ENCODE results near the gene SYNJ2.

Gene SYNJ2

DNA sequence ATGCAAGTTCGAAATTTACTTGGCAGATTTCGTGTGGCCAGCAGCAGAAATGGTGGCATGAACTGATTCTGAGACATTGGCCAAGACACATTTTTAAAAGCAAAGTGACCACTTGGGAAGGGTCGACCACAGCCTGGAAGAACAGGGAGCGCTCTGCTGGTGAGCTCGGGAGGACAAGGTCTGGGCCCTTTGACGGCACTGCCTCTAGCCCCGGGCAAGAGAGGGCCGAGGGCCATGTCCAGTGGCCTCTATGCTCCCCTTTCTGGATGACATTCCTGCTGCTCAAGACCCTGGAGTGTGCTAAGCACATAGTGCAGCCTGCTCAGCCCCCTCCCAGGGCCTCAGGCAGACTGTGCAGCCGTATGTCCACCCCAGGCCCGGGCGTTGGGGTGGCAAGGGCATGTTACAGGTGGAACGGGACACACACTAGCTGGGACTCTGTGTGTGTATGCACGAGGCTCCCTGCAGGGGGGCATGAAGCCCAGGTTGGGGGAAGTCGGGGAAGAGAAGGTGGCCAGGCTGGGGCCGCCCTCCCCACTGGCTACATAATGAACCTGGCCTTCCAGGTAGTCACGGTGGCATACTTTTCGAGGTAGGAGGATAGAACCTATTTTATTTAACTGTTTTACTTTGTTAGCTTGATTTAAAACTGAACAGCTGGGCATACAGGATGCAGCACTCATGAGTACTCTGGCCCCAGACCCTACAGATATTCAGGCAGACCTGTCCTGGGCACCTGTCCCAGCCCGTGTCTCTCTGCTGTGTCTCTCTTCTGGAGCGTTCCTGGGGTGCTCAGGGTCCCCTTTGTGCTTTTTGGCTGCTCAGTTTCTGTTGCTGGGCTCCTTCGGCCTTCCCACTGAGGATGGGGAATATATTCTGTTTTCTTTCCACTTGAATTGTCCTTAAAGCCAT is 6.4 kb downstream of the SYNJ2 start:
- DNase-seq (ENCODE audit: insufficient read length, low spot score) (no peak), FAIRE-seq (no peak)
- TF ChIP-seq PAX5 (IDR thresholded peaks at IDR 0.05; ENCODE audit: insufficient read depth, low read length, severe bottlenecking) (no peak), TAF1 (IDR thresholded peaks at IDR 0.05; ENCODE audit: low read depth, low read length) (no peak), POLR2AphosphoS5 (IDR thresholded peaks at IDR 0.05; ENCODE audit: low read depth, low read length) (no peak), POU2F2 (IDR thresholded peaks at IDR 0.05; ENCODE audit: low read depth, low read length) (no peak), SPI1 (IDR thresholded peaks at IDR 0.05; ENCODE audit: low read depth, low read length) (no peak), POLR2A (IDR thresholded peaks at IDR 0.05; ENCODE audit: low read depth, low read length) (no peak)

DNA sequence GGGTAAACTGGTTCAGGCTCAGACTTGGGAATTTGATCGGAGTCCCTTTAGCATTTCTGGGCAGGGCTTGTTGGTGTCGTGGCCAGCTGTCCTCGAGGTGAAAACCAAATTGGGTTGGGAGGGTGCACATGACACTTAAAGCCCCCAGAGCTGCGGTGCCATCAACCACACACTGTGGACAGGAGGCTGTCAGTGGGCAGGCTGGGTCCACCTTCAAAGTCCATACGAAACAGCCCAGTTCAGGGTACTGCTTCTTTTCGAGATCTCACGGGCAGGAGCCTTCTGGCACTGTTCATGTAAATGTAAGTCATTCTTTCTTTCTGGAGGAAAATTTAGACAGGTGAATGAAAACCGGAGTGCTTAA is 7.0 kb downstream of the SYNJ2 start:
- FAIRE-seq, result no peak
- DNase-seq (ENCODE audit: insufficient read length, low spot score), result no peak
- no peak for TF ChIP-seq TAF1 (IDR thresholded peaks at IDR 0.05; ENCODE audit: low read depth, low read length)
- TF ChIP-seq POU2F2 (IDR thresholded peaks at IDR 0.05; ENCODE audit: low read depth, low read length), result no peak
- no peak for TF ChIP-seq SPI1 (IDR thresholded peaks at IDR 0.05; ENCODE audit: low read depth, low read length)
- TF ChIP-seq POLR2AphosphoS5 (IDR thresholded peaks at IDR 0.05; ENCODE audit: low read depth, low read length), result no peak
- no peak for TF ChIP-seq PAX5 (IDR thresholded peaks at IDR 0.05; ENCODE audit: insufficient read depth, low read length, severe bottlenecking)
- TF ChIP-seq POLR2A (IDR thresholded peaks at IDR 0.05; ENCODE audit: low read depth, low read length), result no peak

DNA sequence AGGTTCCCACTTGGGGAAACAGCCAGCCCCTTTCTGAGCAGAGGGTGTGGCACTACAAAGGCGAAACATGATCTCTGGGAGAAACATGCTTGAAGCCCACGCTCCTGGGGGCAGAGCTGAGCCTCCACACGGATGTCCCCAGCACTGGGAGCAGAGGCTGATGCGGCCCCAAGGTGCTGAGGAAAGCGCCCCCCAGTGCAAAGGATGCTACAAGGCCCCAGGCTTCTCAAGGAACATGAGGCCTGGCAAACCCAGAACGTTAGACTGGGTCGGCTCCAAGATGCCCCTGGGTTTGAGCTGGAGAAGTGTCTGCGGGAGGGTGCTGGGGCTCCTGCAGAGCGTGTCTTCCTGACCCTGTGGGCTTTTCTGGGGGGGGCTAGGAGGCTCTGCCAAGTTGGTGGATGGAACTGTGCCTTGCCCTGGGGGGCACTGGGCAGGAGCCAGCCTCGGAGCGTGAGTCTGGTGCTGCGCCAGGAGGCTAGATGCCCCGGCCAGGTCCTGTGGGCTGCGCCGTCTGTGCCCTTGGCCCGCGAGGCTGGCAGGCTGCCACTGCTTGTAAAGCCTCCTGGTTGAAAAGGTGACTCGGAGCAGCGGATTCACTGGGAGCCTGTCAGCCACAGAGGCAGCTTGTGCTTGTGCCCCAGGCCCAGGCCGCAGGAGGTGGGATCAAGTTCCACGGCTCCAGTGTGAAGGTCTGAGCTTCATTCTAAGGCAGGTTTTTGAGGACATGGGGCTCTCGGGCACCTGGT is 8.1 kb downstream of the SYNJ2 start:
- DNase-seq (ENCODE audit: insufficient read length, low spot score), result no peak
- FAIRE-seq, result no peak
- TF ChIP-seq POU2F2 (IDR thresholded peaks at IDR 0.05; ENCODE audit: low read depth, low read length), result no peak
- TF ChIP-seq SPI1 (IDR thresholded peaks at IDR 0.05; ENCODE audit: low read depth, low read length), result no peak

DNA sequence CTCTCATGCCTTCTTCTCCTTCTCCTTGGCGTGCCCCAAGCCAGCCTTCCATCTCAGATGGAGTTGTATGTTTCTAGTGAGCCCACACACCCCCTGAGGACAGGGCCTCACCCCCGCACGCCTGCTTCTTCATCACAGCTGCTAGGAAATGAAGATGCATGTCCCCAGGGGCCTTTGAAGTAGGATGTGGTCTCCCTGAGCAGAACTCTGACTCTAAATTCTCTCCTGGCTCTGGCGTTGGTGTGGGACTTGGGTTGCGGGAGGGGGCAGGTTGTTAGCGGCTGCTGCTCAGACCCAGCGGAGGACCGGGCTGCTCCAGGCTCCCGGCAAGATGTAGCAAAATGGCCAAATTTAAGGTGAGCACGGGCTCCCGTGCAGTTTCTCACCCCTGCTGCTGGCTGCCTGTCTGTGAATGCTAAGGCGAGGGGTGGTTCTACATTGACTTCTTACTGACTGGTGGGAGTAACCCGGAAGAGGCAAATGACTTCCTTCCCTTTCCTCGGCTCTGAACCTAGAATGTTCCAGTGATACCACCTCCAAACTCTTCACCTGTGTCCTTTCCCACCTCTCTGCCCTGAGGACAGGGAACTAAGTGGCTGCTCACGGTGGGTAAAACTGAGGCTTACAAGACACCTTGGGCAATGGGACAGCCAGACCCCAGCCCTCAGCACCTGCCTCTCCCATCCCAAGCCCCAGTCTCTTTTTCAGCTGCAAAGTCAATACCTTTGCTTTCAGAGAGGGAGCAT is 8.8 kb downstream of the SYNJ2 start:
- TF ChIP-seq POU2F2 (IDR thresholded peaks at IDR 0.05; ENCODE audit: low read depth, low read length), result no peak
- no peak for TF ChIP-seq POLR2AphosphoS5 (IDR thresholded peaks at IDR 0.05; ENCODE audit: low read depth, low read length)
- TF ChIP-seq TAF1 (IDR thresholded peaks at IDR 0.05; ENCODE audit: low read depth, low read length), result no peak
- TF ChIP-seq PAX5 (IDR thresholded peaks at IDR 0.05; ENCODE audit: insufficient read depth, low read length, severe bottlenecking), result no peak
- no peak for TF ChIP-seq POLR2A (IDR thresholded peaks at IDR 0.05; ENCODE audit: low read depth, low read length)
- no peak for TF ChIP-seq SPI1 (IDR thresholded peaks at IDR 0.05; ENCODE audit: low read depth, low read length)
- FAIRE-seq (no peak), DNase-seq (ENCODE audit: insufficient read length, low spot score) (no peak)

DNA sequence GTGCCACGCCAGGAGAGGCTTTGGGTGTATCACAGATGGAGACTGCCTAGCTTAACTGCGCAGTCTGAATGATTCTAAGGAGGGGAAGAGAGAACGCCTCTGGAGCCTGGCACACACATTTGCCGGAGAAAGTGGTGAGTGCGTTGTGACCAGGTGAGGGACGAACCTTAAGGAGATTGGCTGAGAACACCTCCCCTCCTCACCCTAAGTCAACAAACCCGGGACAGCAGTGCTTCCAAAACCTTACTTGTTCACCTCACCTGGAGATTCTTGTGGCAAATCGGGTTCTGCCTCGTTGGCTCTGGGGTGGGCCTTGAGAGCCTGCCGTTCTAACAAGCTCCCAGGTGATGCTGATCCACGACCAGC is 9.4 kb downstream of the SYNJ2 start:
- DNase-seq (ENCODE audit: insufficient read length, low spot score), result no peak
- TF ChIP-seq POLR2AphosphoS5 (IDR thresholded peaks at IDR 0.05; ENCODE audit: low read depth, low read length), result no peak
- no peak for TF ChIP-seq PAX5 (IDR thresholded peaks at IDR 0.05; ENCODE audit: insufficient read depth, low read length, severe bottlenecking)
- no peak for TF ChIP-seq SPI1 (IDR thresholded peaks at IDR 0.05; ENCODE audit: low read depth, low read length)
- no peak for TF ChIP-seq POLR2A (IDR thresholded peaks at IDR 0.05; ENCODE audit: low read depth, low read length)
- no peak for TF ChIP-seq TAF1 (IDR thresholded peaks at IDR 0.05; ENCODE audit: low read depth, low read length)
- TF ChIP-seq POU2F2 (IDR thresholded peaks at IDR 0.05; ENCODE audit: low read depth, low read length), result no peak
- no peak for FAIRE-seq

DNA sequence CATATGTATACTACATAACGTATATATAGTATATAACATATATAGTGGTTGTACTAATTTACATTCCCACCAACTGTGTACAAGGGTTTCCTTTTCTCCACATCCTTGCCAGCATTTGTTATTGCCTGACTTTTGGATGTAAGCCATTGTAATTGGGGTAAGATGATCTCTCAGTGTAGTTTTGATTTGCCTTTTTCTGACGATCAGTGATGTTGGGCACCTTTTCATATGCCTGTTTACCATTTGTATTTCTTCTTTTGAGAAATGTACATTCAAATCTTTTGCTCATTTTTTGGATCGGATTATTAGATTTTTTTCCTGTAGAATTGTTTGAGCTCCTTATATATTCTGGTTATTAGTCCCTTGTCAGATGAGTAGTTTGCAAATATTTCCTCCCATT is 11.4 kb downstream of the SYNJ2 start:
- TF ChIP-seq POLR2A (IDR thresholded peaks at IDR 0.05; ENCODE audit: low read depth, low read length) (no peak), PAX5 (IDR thresholded peaks at IDR 0.05; ENCODE audit: insufficient read depth, low read length, severe bottlenecking) (no peak), POU2F2 (IDR thresholded peaks at IDR 0.05; ENCODE audit: low read depth, low read length) (no peak), TAF1 (IDR thresholded peaks at IDR 0.05; ENCODE audit: low read depth, low read length) (no peak), POLR2AphosphoS5 (IDR thresholded peaks at IDR 0.05; ENCODE audit: low read depth, low read length) (no peak), SPI1 (IDR thresholded peaks at IDR 0.05; ENCODE audit: low read depth, low read length) (no peak)
- DNase-seq (ENCODE audit: insufficient read length, low spot score), result no peak
- no peak for FAIRE-seq

DNA sequence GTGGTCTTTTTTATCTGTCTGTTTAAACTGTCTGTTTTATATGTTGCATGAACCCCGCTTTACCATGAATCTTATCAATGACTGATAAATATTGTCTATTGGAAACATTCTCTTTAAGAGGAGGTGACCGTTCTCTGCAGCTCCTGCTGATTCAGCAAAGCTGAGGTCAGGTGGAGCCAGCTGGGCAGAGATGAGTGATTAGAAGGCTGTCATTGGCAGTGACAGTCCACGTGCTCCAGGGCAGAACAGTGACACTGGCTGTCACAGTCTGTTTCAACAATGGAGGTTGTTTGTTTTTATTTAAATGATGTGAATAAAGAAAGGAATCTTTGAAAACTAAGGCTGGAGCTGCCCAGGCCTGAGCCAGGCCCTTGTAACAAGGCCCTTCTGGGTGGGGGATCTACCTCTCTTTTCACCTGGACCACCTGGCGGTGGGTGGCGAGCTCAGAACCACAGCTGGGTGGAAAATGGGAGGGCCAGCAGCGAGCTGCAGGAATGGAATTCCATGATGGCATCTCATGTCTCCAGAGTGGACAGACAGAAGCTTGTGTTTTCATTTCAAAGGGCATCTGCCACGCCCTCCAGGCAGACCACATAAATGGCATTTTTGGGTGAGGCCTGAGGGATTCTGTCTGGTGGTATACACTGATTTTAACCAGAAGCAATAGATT is 12.6 kb downstream of the SYNJ2 start:
- TF ChIP-seq PAX5 (IDR thresholded peaks at IDR 0.05; ENCODE audit: insufficient read depth, low read length, severe bottlenecking) (no peak), TAF1 (IDR thresholded peaks at IDR 0.05; ENCODE audit: low read depth, low read length) (no peak)
- FAIRE-seq (no peak), DNase-seq (ENCODE audit: insufficient read length, low spot score) (no peak)

DNA sequence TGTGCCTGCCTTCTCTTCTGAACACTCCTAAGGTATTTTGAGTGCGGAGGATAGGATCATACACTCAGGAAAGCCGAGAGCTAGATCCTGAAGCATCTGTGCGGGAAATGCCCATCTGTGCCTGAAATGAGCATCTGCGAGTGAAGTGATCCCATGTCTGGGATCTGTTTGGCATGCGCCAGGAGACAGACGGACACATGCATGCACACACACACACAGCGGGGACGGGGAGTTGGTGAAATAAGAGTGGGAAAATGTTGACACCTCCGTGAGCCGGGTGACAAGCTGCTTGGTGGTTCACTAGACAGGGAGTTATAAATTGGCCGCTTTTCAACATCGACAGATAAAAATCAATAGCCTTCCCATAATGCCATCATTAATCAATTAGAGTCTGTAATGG is 13.8 kb downstream of the SYNJ2 start:
- FAIRE-seq (no peak), DNase-seq (ENCODE audit: insufficient read length, low spot score) (no peak)
- TF ChIP-seq TAF1 (IDR thresholded peaks at IDR 0.05; ENCODE audit: low read depth, low read length) (no peak), SPI1 (IDR thresholded peaks at IDR 0.05; ENCODE audit: low read depth, low read length) (no peak), POLR2AphosphoS5 (IDR thresholded peaks at IDR 0.05; ENCODE audit: low read depth, low read length) (no peak), PAX5 (IDR thresholded peaks at IDR 0.05; ENCODE audit: insufficient read depth, low read length, severe bottlenecking) (no peak), POU2F2 (IDR thresholded peaks at IDR 0.05; ENCODE audit: low read depth, low read length) (no peak), POLR2A (IDR thresholded peaks at IDR 0.05; ENCODE audit: low read depth, low read length) (no peak)

DNA sequence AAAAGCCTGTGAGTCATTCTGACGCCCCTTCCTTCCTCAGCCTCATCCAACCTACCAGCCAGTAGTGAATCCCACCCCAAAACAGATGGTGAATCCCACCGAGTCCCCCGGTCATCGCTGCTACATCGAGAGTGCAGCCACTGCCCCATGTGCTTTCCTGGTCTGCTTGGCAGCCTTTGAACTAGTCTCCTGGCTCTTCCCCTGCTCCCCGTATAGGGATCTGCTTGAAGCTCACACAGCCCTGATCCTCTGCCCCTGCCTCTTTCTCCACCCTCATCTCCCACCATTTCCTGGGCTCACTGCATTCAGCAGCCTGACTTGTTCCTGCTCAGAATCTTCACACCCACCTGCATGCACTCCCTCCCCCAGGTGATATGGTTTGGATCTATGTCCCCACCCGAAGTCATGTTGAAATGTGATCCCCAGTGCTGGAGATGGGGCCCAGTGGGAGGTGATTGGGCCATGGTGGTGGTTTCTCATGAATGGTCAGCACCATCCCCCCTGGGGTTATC is 14.6 kb downstream of the SYNJ2 start:
- no peak for FAIRE-seq
- TF ChIP-seq TAF1 (IDR thresholded peaks at IDR 0.05; ENCODE audit: low read depth, low read length) (no peak), POLR2A (IDR thresholded peaks at IDR 0.05; ENCODE audit: low read depth, low read length) (no peak), POLR2AphosphoS5 (IDR thresholded peaks at IDR 0.05; ENCODE audit: low read depth, low read length) (no peak), POU2F2 (IDR thresholded peaks at IDR 0.05; ENCODE audit: low read depth, low read length) (no peak), PAX5 (IDR thresholded peaks at IDR 0.05; ENCODE audit: insufficient read depth, low read length, severe bottlenecking) (no peak), SPI1 (IDR thresholded peaks at IDR 0.05; ENCODE audit: low read depth, low read length) (no peak)
- DNase-seq (ENCODE audit: insufficient read length, low spot score), result no peak

Measured in GM12891 (cell line).